Activated CD4-positive, alpha-beta memory T cell treated with anti-CD3 and anti-CD28 coated beads for 36 hours (primary cell): ENCODE results near the gene SLC22A25. TPM values are rescaled to one million over a fixed set of nuclear protein-coding genes. Genes with fewer than 3 reads are reported as not detected.
A peak's percentile ranks its signal among the peaks of the same experiment; 100 is the strongest.

Experiments
- CTCF ChIA-PET: fragments of 350-600 bp; sonication (Branson Sonifier 250); formaldehyde crosslinking; loops from one replicate; lab custom pipeline; 2021; ENCODE audit warnings: antibody characterized with exemption, inconsistent platforms; lab: Charles Lee
- POLR2A ChIA-PET: fragments of 350-600 bp; sonication (Branson Sonifier 250); formaldehyde crosslinking; loops from one replicate; lab custom pipeline; 2021; ENCODE audit warnings: antibody characterized with exemption; lab: Charles Lee
- DNase-seq: peaks from one replicate; pipeline ENCODE4 v3.0.0-alpha.2; 2020
- H3K27ac Mint-ChIP-seq: one replicate; pipeline ENCODE4 v1.8.0; 2021; ENCODE audit warnings: mixed read lengths
- H3K27me3 Mint-ChIP-seq: one replicate; pipeline ENCODE4 v1.8.0; 2021; ENCODE audit warnings: mixed read lengths
- H3K36me3 Mint-ChIP-seq: one replicate; pipeline ENCODE4 v1.8.0; 2021; ENCODE audit warnings: mixed read lengths
- H3K4me1 Mint-ChIP-seq: one replicate; pipeline ENCODE4 v1.8.0; 2021; ENCODE audit warnings: low read depth, mixed read lengths
- H3K4me3 Mint-ChIP-seq: one replicate; pipeline ENCODE4 v1.8.0; 2021; ENCODE audit warnings: mild to moderate bottlenecking, mixed read lengths
- H3K9me3 Mint-ChIP-seq: one replicate; pipeline ENCODE4 v1.8.0; 2021; ENCODE audit warnings: mixed read lengths
- intact Hi-C: fragments of 100-400 bp; cut with micrococcal nuclease; formaldehyde crosslinking; loops from one replicate; pipeline ENCODE4 v1.15.1; 2023
- total RNA-seq, 2 experiments: library from RNA; stranded (reverse); gene quantifications; one replicate each; pipeline ENCODE4 v1.2.3, GENCODE V29; 2021

SLC22A25 gene
- total RNA-seq, 2 experiments from 2014 or later: not detected

- intact Hi-C loops: no loop called here
- ChIA-PET CTCF (no interaction called here), POLR2A (no interaction called here)
- H3K4me3 Mint-ChIP-seq: no peak overlapping the region
- DNase-seq: no peak
- no peaks in the 10 kb centered on the region for H3K36me3 Mint-ChIP-seq
- H3K27ac Mint-ChIP-seq: no peak overlapping the region
- H3K9me3 Mint-ChIP-seq: no peaks in the 10 kb centered on the region
- peaks cover 30% of the 10 kb centered on the region for H3K27me3 Mint-ChIP-seq
- H3K4me1 Mint-ChIP-seq: no peaks in the 10 kb centered on the region
Measured at GRCh38 chr11:63226488-63227114, 16.8 kb downstream of the SLC22A25 start.

GRCh38 chr11:63214093-63214492 lies 29.3 kb downstream of the SLC22A25 start:
- peaks cover 11% of the 10 kb centered on the region for H3K27me3 Mint-ChIP-seq
- H3K27ac Mint-ChIP-seq: no peak overlapping the region
- POLR2A ChIA-PET: no interaction called here
- CTCF ChIA-PET: interaction anchor here (0.7 to 2.1 kb wide), 5 partner anchors 86 to 308 kb away, joined by 3 to 12 read pairs (median 5); no protein-coding TSS in a partner anchor
- no peaks in the 10 kb centered on the region for H3K4me1 Mint-ChIP-seq
- intact Hi-C loops: loop anchor here (5.0 kb wide), 1 partner anchor 307 kb away; no protein-coding TSS in a partner anchor
- no peaks in the 10 kb centered on the region for H3K9me3 Mint-ChIP-seq
- DNase-seq: no peak
- no peaks in the 10 kb centered on the region for H3K36me3 Mint-ChIP-seq
- no peak overlapping the region for H3K4me3 Mint-ChIP-seq

GRCh38 chr11:63212742-63213141 lies 30.7 kb downstream of the SLC22A25 start:
- peaks cover 18% of the 10 kb centered on the region for H3K27me3 Mint-ChIP-seq
- POLR2A ChIA-PET: no interaction called here
- H3K4me1 Mint-ChIP-seq: no peaks in the 10 kb centered on the region
- DNase-seq: peak; percentile 11
- no peaks in the 10 kb centered on the region for H3K9me3 Mint-ChIP-seq
- intact Hi-C loops: loop anchor here (5.0 kb wide), 1 partner anchor 305 kb away; no protein-coding TSS in a partner anchor
- CTCF ChIA-PET: interaction anchor here (0.8 to 2.1 kb wide), 6 partner anchors 11 to 307 kb away, joined by 3 to 12 read pairs (median 4); no protein-coding TSS in a partner anchor
- no peak overlapping the region for H3K27ac Mint-ChIP-seq
- H3K4me3 Mint-ChIP-seq: no peak overlapping the region
- H3K36me3 Mint-ChIP-seq: no peaks in the 10 kb centered on the region

GRCh38 chr11:63210111-63210510 lies 33.3 kb downstream of the SLC22A25 start:
- intact Hi-C loops: loop anchor here (5.0 kb wide), 1 partner anchor 303 kb away; no protein-coding TSS in a partner anchor

More at GRCh38 chr11:63210111-63210510, 33.3 kb downstream of the SLC22A25 start:
- Mint-ChIP-seq H3K4me3 (no peak overlapping the region), H3K4me1 (no peaks in the 10 kb centered on the region), H3K9me3 (no peaks in the 10 kb centered on the region), H3K36me3 (no peaks in the 10 kb centered on the region), H3K27me3 (peaks cover 12% of the 10 kb centered on the region), H3K27ac (no peak overlapping the region)
- CTCF ChIA-PET: interaction anchor here (0.6 kb wide), 1 partner anchor 56 kb away, joined by 3 read pairs; no protein-coding TSS in a partner anchor
- POLR2A ChIA-PET: no interaction called here
- DNase-seq: no peak

Other genes with a start within 250 kb of the SLC22A25 start
- gene SLC22A8, start 227.8 kb downstream of the SLC22A25 start, total RNA-seq: not detected
- gene SLC22A24, start 99.4 kb downstream of the SLC22A25 start, total RNA-seq: not detected
- gene SLC22A9, start 126.2 kb upstream of the SLC22A25 start, total RNA-seq: not detected
- gene PLAAT5, start 247.6 kb upstream of the SLC22A25 start, total RNA-seq: under 1 TPM; 0.15 to 0.24 TPM